Skin of body (tissue), 2 donors: ENCODE results near the gene OR10G8. TPM values are rescaled to one million over a fixed set of nuclear protein-coding genes. Genes with fewer than 3 reads are reported as not detected.
A peak's percentile ranks its signal among the peaks of the same experiment; 100 is the strongest.
"Not testable (repeated sequence)": the region's sequence is repeated elsewhere in the genome, so short reads cannot be mapped to it uniquely, and the experiment has no call there.

Experiments
- DNase-seq: peaks from one replicate; lab custom pipeline; 2025; lab: John Stamatoyannopoulos, UW
- total RNA-seq: library from RNA; depleted of rRNA; stranded (reverse); fragments of >200 nt; gene quantifications from one replicate; pipeline ENCODE4 v1.2.3, GENCODE V29; 2014

Gene OR10G8
- total RNA-seq: not detected

DNA sequence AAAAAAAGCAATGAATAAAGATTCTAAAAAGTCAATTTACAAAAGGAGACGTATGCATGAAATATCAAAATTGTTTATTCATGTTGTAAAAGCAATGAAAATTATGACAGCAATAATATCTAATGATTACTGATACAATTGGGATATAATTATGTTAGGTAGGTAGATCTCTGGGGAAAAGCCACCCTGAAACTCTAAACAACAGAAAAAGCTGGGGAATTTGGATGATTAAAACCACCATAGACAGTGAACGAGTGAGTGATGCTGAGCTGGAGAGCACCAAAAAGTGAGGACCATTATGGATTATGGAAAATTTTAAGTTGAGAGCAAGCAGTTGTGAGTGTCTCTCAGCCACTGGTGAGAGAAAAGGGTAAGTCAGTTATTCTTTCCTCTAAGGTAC, at the start of gene OR10G8:
TSS of gene OR10G8 (plus strand) at position 301 of the 400 bp plus-strand sequence. CDS start 2,825 bp downstream, outside the sequence.
- no peak for DNase-seq

- no peak for DNase-seq
Observed at GRCh38 chr11:123977731-123978347, 48.8 kb upstream of the OR10G8 start, which contains the start of gene OR10S1. Gene OR10S1, minus strand, starts transcription at chr11:123977781. Its CDS starts 117 bp downstream, at chr11:123977664.

DNA sequence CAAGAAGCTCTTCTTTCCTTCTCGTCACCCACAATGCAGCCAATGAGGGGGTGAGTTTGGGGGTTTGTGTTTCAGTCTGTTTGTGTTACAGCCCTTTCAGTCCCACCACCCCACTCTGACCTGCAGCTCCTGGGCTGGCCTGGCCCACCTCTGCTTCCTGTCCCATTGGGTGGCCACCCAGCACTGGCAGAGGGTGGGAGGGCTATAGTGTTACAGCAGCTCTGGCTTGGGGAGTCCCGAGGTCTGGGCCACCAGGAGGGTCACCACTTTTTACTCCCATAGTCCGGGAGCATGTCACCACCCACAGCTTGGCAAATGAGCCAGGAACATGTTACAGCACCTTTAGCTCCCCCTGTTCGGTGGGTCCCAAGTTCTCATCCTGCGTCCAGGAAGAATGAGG, 47.3 kb upstream of the OR10G8 start:
- no peak for DNase-seq

GRCh38 chr11:123995119-123995518, 31.5 kb upstream of the OR10G8 start, which contains the start of gene OR10G6:
Gene OR10G6, minus strand, starts transcription at chr11:123995161. Its CDS starts 0 bp downstream, at chr11:123995161.
- DNase-seq: no peak

- DNase-seq: no peak
Observed at GRCh38 chr11:124012697-124013096, 13.9 kb upstream of the OR10G8 start, which contains the start of gene OR10G4. Gene OR10G4, plus strand, starts transcription at chr11:124012997. Its CDS starts 2,578 bp downstream, at chr11:124015575.

GRCh38 chr11:124015837-124016236, 10.8 kb upstream of the OR10G8 start:
- not testable (repeated sequence) for DNase-seq

DNA sequence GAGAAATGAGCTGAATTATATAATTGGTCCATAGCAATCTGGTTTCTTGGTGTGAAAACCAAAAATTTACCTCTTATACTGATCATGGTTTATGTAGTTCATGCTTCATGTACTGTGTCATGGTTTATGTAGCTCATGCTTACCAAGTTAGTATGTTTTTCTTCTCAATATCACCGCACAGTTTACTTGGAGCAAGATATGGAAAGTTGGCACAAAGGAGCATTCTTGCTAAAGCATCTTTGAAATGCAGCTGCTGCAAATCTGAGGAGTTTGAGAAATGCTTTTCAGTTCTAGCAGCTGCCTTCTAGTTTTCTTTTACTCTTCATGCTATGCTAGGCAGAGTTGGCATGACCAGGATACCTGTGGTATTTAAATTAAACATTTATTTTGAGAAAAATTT, 10.1 kb downstream of the OR10G8 start:
- DNase-seq: no peak

DNA sequence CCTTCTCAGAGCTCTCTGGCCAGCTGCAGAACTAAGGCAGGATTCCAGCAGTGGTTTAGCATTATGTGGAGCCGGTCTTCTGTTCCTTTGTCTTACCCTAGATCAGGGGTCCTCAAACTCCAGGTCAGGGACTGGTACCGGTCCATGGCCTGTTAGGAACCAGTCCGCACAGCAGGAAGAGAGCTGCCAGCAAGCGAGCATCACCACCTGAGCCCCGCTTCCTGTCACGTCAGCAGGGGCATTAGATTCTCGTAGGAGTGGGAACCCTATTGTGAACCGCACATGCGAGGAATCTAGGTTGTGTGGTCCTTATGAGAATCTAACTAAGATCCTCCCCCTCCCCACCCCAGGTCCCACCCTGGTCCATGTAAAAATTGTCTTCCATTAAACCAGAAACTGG, 13.0 kb downstream of the OR10G8 start:
- no peak for DNase-seq

DNA sequence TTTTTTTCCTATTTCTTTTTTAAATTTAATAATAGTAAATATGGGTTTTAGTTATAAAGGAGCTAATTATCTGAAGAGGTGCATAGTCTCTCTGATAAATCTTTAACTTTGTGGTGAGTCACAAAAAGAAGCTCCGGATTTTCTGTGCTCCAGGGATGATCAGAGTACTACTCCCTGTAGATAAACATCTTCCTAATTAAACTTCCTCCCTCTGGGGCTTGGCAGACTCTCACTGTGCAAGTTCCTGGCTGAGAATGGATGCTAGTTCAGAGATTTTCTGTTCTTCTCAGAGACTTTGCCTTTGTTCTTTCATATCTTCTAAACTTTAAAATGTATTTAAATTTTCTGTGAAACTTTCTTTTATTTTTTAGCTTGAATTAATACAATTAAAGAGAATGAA, 14.7 kb downstream of the OR10G8 start, which contains the start of gene OR10G7:
TSS of gene OR10G7 (minus strand) at position 72 of the 400 bp plus-strand sequence. CDS start 2,324 bp downstream, outside the sequence.
- no peak for DNase-seq

- no peak for DNase-seq
Observed at GRCh38 chr11:124043420-124043819, 16.8 kb downstream of the OR10G8 start.

- DNase-seq: no peak
Observed at GRCh38 chr11:124050748-124051147, 24.1 kb downstream of the OR10G8 start.

DNA sequence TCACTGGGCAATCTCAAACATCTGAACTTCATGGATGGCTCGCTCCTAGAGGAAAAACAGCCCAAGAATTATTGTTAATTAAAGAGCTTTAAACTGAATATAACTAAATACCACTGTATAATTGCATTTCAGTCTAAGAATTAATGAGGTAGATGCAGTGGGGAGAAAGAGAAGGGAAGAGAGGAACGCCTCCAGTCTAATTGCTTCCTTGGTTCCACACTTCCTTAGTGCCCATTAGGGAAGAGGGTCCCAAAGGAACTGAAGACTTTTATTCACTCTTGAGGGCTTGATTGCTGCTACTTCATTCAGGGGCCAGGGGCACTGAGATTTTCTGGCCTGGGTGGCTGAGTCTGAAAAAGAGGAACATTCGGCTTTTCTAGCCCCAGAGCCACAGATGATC, 26.4 kb downstream of the OR10G8 start:
- no peak for DNase-seq

DNA sequence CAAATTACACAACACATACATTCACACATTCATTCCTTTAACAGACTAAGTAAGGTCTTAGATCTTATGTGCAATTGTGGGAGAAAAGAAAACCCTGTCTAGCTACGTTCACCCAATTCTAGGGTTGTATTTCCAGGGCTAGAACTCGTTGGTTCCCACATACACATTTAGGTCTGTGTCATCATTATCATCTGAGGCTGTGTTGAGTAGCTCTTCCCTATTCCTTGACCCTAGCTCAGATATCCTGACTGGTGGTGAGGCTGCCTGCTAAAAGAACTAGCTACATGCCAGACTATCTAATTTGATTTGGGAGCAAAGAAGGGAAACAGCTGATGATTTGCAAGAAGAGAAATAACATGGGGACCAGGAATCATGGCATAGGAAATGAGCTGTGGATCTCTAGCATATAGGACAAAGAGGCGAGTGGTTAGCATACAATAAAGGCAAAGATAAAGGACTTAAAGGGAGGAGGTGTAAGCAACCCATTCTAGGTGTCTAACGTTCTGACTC, 42.1 kb downstream of the OR10G8 start:
- no peak for DNase-seq

GRCh38 chr11:124069429-124070401, 43.1 kb downstream of the OR10G8 start:
- peak; percentile 73 for DNase-seq

DNA sequence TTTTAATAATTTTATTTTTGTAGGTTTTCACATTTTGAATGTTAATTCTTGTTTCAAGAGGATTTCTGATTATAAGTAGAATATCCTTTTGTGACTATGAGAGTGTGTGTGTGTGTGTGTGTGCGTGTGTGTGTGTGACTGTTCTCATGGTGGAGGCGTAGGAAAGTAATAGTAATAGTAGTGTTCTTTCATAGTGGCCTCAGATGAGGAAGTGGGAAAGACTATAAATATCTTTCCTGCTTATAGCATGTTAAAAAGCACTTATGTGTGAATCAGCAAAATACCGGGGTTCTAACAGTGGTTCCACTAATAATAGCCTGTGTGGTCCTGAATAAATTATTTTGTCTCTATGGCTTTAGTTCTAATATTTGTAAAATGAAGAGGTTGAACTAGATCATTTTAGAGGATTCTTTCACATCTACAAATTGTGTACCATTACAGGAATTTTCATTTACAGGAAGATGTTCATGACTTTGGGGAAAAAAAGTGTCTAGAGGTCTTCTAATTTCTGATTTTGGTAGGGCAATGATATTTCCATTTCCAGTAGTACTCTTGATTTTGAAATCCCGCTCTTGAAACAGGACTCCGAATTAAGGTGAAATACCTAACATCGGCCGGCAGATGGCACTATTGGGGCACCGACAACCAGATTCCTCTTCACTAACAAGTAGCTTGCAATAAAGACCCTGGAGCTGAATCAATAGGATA, 44.5 kb downstream of the OR10G8 start:
- DNase-seq: peak; percentile 73

GRCh38 chr11:124071623-124071948, 45.0 kb downstream of the OR10G8 start:
- no peak for DNase-seq

- no peak for DNase-seq
Observed at GRCh38 chr11:124072147-124072546, 45.5 kb downstream of the OR10G8 start.

DNA sequence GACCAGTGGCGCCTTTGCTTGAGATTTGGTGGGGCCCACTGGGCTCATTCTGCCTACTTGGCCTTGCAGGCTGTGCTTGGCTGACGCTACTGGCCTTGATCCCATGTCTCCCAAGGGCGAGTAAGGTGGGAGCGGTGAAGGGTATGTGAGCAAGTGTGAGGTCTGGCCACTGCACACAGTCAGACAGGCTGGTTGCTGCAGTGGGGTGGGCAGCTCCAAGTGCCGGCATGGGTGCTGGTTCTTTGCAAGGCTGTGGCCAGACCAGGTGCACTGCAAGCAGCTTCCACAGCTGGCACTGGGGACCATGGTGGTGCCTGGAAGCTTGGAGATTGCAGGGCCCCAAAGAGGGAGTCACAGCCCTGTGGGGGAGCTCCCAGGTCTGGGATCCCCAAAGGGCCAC, 48.0 kb downstream of the OR10G8 start:
- no peak for DNase-seq

DNA sequence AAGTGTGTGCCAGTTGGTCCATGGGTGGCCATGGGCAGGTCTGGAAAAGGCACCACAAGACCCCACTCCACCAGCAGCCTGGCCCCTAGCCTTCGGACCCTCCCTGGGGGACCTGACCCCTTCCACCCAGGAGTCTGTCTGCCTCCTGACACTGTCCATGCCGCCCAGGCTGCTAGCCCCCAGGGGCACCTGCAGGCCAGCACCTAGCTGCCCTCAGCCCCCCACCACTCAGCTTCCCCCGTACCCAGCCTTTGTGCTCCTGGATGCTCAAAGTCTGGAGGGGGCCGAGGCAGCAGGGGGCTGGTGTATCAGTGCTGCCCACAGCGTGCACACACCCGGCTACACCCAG, 48.9 kb downstream of the OR10G8 start:
- DNase-seq: no peak

DNA sequence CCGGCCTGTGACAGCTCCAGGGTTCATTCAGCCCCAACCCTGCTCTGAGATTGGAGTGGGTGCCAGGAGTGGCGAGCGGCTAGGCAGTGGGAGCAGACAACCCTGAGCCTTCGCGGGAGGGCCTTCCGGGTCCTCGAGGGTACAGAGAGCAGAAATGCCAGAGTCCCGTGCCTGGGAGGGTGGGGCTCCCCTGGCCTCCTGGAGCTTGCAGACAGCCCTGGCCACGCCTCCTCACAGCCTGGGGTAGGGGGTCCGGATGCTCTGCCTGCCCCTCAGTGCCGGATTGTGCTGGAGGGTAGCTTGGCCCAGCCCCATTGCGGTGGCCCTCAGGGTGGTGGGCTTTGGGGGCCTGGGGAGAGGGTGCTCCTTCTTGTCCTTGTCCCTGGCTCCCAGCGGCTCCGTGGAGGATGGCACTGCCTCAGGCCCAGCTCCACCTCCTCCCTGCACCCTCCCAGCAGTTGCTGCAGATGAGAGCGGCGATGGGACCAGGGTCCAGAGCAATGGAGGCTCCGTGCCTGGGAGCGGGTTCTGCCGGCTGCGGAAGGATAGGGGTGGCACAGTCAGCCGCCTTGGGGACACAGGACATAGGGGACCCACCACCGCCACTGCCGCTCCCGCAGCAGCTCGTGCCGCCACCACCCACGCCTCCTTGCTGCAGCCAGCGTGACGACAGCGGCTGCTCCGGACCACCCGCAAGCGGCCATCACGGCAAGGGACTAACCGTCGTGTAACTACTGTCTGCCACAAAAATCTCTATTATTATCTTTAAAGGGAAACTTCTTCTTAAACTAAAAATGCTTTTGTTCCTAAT, 49.4 kb downstream of the OR10G8 start:
- no peak for DNase-seq

GRCh38 chr11:124077266-124077665, 50.7 kb downstream of the OR10G8 start:
- DNase-seq: no peak
